Psoas muscle (tissue), 8 donors: Measurements from ENCODE around the gene PCBP3. TPM values are rescaled to one million over a fixed set of nuclear protein-coding genes. Genes with fewer than 3 reads are reported as not detected.

ENCODE experiments used
- ATAC-seq, 4 donors: fragments of 200-7000 bp; cut with Tn5 transposase; one replicate each; pipeline ENCODE4 v1.9.1; 2020; ENCODE audit warnings: moderate library complexity in 3 of 4, mild to moderate bottlenecking in 2 of 4
- DNase-seq, 2 donors: peaks; one replicate each; pipeline ENCODE4 v3.0.0-alpha.2; 2020
- H3K27ac ChIP-seq: fragments of 200-600 bp; one replicate; pipeline ENCODE4 v1.8.0; 2022
- H3K27me3 ChIP-seq, 3 donors: fragments of 200-600 bp in 1 of 3; one replicate each; pipeline versions ENCODE4 v1.6.1 to v1.8.0; 2013 to 2022; ENCODE audit warnings: low read length in 2 of 3, mild to moderate bottlenecking in 2 of 3, moderate library complexity in 1 of 3; ENCODE audit not compliant: insufficient read depth in 3 of 3
- H3K36me3 ChIP-seq, 2 donors: fragments of 200-600 bp in 1 of 2; one replicate each; pipeline versions ENCODE4 v1.6.1 to v1.8.0; 2013 to 2022; ENCODE audit warnings: low read depth in 1 of 2, mild to moderate bottlenecking in 1 of 2, moderate library complexity in 1 of 2; ENCODE audit not compliant: insufficient read depth in 1 of 2
- H3K4me1 ChIP-seq: fragments of 200-600 bp; one replicate; pipeline ENCODE4 v1.8.0; 2022
- H3K4me3 ChIP-seq: fragments of 200-600 bp; one replicate; pipeline ENCODE4 v1.8.0; 2022; ENCODE audit warnings: mild to moderate bottlenecking
- H3K9me3 ChIP-seq: fragments of 200-600 bp; one replicate; pipeline ENCODE4 v1.8.0; 2022
- WGBS, 3 donors: extraction: QIAGEN DNeasy Blood & Tissue Kit; methylation state at CpG; one replicate each; pipeline versions ENCODE4 v1.1.6 to v1.1.7; 2013; 5-methylcytosine and 5-hydroxymethylcytosine counted together
- intact Hi-C, 2 donors: fragments of 100-400 bp; cut with DNase I; formaldehyde crosslinking; loops; one replicate each; pipeline versions ENCODE4 v1.11.0 to v1.14.2; 2022
- polyA plus RNA-seq, 3 donors: library from polyadenylated mRNA; stranded (reverse); fragments of 200-250 nt; gene quantifications; one replicate each; pipeline ENCODE4 v1.2.3, GENCODE V29; 2013
- total RNA-seq, 4 donors: library from RNA; stranded (reverse); fragmentation: NEBNext Ultra II Directional in 2 of 4; extraction: Animal tissue kit (Norgen Biotek cat#: 25700) in 2 of 4; gene quantifications; one replicate each; pipeline versions ENCODE4 v1.2.1 to v1.2.4, GENCODE V29; 2021 to 2023
- TF ChIP-seq, protein P1 (sequence below): fragments of 200-600 bp; IDR thresholded peaks from one replicate; pipeline ENCODE4 v1.8.0; 2022; ENCODE audit warnings: antibody characterized with exemption
- donor health status: healthy with polysubstance abuse.
- donor health status: DM: no; HTN: no; CAD: no; lungs with moderate emphysema.
- donor health status: Bipolar disorder and iron deficiency.
- donor health status: healthy.
- donor health status: DM: yes; HTN: yes; CAD: no.
- donor health status: DM: no; HTN: no; CAD: no.
- donor health status: DM: no; HTN: no; CAD: no.
- donor health status: DM: yes; HTN: yes; CAD: no.

PCBP3 gene
- total and polyA plus RNA-seq, 7 donors, result 0.10 to 0.91 (median 0.33) TPM; not detected in 1

DNA sequence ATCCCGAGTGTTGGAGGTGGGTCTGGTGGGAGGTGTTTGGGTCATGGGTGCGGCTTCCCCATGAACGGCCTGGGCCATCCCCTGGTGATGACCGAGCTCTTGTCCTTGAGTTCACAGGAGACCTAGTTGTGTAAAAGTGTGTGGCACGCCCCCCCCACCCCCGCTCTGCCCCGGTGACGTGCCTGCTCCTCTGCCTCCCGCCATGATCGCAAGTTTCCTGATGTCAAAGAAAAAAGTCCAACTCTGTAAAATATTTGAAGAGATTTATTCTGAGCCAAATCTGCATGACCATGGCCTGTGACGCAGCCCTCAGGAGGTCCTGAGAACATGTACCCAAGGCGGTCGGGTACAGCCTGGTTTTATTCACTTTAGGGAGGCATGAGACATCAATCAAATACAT lies 212.9 kb downstream of the PCBP3 start:
- no peak overlapping the region for H3K27ac ChIP-seq
- H3K36me3 ChIP-seq, result no peaks in the 10 kb centered on the region
- peaks cover 0 to 44% (median 0%) of the 10 kb centered on the region in 3 donors for H3K27me3 ChIP-seq
- H3K4me1 ChIP-seq, result no peaks in the 10 kb centered on the region
- DNase-seq, result no peak
- H3K9me3 ChIP-seq, result no peaks in the 10 kb centered on the region
- 91 to 93% (median 91%) methylated on average over 13 of the region's 13 CpGs for WGBS, 3 donors
- TF ChIP-seq, protein P1, sequence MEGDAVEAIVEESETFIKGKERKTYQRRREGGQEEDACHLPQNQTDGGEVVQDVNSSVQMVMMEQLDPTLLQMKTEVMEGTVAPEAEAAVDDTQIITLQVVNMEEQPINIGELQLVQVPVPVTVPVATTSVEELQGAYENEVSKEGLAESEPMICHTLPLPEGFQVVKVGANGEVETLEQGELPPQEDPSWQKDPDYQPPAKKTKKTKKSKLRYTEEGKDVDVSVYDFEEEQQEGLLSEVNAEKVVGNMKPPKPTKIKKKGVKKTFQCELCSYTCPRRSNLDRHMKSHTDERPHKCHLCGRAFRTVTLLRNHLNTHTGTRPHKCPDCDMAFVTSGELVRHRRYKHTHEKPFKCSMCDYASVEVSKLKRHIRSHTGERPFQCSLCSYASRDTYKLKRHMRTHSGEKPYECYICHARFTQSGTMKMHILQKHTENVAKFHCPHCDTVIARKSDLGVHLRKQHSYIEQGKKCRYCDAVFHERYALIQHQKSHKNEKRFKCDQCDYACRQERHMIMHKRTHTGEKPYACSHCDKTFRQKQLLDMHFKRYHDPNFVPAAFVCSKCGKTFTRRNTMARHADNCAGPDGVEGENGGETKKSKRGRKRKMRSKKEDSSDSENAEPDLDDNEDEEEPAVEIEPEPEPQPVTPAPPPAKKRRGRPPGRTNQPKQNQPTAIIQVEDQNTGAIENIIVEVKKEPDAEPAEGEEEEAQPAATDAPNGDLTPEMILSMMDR, result no peak
- no peak overlapping the region for H3K4me3 ChIP-seq
- ATAC-seq, result no peak
- intact Hi-C loops, result no loop called here

DNA sequence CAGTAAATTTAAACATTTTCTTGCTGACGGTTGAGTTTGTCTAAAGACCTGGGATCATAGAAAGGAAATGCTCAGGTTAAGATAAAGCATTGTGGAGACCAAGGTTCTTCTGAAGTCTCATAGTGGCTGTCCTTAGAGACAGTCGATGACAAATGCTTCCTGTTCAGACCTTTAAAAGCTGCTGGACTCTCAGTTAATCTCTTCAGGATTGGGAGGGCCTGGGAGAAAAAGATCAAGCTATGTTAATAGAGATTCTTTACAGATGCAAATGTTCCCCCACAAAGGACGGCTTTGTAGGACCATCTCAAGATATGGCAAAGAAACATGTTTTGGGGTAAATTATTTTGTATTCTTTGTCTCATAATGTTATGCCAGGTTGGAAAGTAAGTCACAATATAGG lies 213.4 kb downstream of the PCBP3 start:
- DNase-seq (no peak), ATAC-seq (no peak)
- peaks cover 0 to 40% (median 0%) of the 10 kb centered on the region in 3 donors for H3K27me3 ChIP-seq
- 82 to 85% (median 84%) methylated on average over 3 of the region's 3 CpGs for WGBS, 3 donors
- TF ChIP-seq, protein P1, result no peak
- intact Hi-C loops, result no loop called here
- H3K27ac ChIP-seq, result no peak overlapping the region
- no peak overlapping the region for H3K4me3 ChIP-seq
- no peaks in the 10 kb centered on the region for H3K4me1 ChIP-seq
- no peaks in the 10 kb centered on the region for H3K9me3 ChIP-seq
- no peaks in the 10 kb centered on the region for H3K36me3 ChIP-seq

DNA sequence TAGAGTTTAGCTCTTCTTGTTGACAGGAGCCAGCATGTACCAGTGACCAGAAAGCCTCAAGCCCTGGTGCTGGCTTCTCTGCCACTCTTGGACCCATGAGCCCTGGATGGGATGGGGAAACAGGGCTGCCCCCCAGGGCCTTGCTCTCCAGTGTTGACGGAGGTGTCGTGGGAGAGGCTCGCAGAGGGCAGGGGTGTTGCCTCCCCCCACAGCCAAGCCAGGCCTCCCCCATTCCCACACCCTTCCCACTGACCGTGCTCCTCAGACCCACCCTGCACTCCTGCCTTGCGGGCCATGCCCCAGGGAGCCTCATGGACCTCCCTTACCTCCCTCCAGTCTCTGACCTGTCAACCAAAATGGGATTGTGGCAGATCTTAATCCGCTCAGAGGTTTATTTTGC lies 214.2 kb downstream of the PCBP3 start:
- intact Hi-C loops, result no loop called here
- H3K36me3 ChIP-seq, result no peaks in the 10 kb centered on the region
- TF ChIP-seq, protein P1, result no peak
- no peak for ATAC-seq
- peaks cover 0 to 37% (median 0%) of the 10 kb centered on the region in 3 donors for H3K27me3 ChIP-seq
- H3K27ac ChIP-seq, result no peak overlapping the region
- H3K4me3 ChIP-seq, result no peak overlapping the region
- no peaks in the 10 kb centered on the region for H3K9me3 ChIP-seq
- no peaks in the 10 kb centered on the region for H3K4me1 ChIP-seq
- no peak for DNase-seq
- WGBS, 3 donors, result 88 to 95% (median 94%) methylated on average over 5 to 6 of the region's 6 CpGs

DNA sequence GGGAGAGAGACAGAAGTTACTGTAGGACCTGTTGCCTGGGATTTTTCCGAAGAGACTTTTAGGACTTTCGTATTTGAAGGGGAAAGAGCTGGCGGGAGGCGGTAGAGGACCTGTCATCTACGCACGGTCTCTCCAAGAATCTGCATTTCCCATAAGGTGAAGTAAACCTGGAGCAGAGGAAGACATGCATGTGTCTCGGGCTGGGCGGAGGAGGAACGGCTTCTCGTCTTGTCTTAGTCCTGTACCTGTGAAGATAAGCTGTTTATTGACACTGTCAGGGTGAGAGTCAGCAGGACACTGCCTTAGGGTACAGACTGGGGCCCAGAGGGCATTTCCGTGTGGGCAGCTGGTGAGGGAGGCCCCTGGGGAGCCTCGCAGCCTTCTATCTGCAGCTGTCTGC lies 214.7 kb downstream of the PCBP3 start:
- Histone ChIP-seq H3K4me3 (no peak overlapping the region), H3K9me3 (no peaks in the 10 kb centered on the region), H3K27ac (no peak overlapping the region), H3K36me3 (no peaks in the 10 kb centered on the region), H3K27me3 (peaks cover 0 to 36% (median 0%) of the 10 kb centered on the region in 3 donors), H3K4me1 (no peaks in the 10 kb centered on the region)
- TF ChIP-seq, protein P1, result no peak
- 92 to 95% (median 92%) methylated on average over 12 of the region's 12 CpGs for WGBS, 3 donors
- intact Hi-C loops, result no loop called here
- no peak for ATAC-seq
- no peak for DNase-seq

DNA sequence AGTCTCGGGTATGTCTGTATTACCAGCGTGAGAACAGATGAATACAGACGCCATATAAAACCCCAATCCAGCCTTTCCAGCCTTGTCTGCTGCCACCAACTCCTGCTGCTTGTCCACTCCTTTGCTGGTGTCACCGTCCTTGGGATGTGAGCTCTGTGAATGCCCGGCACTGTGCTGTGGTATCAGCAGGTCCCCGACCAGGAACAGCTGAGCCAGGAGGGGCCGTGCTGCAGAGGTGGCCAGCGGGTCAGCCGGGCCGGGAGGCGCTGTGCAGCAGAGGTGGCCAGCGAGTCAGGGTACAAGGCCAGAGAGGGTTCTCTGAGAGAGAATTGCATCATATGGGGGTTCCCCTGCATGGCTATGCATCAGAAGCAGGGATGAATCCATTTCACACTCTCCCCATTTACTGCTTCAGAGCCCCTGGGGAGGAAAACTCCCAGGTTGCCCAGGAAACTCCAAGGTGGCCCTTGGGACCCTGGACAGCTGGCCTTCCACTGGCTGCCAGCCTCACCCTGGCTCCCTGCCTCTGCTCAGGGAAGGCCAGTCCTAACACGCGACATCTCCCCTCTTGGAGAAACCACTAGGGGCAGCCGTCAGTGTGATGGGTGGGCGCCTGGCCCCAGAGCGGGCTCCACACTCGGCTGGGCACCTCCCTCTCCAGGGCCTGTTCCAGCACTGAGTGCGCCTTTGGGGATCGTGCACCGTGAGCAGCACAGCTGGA lies 215.7 kb downstream of the PCBP3 start:
- H3K36me3 ChIP-seq, result no peaks in the 10 kb centered on the region
- H3K4me3 ChIP-seq, result no peak overlapping the region
- H3K27me3 ChIP-seq, result peaks cover 0 to 37% (median 0%) of the 10 kb centered on the region in 3 donors
- TF ChIP-seq, protein P1, result no peak
- H3K4me1 ChIP-seq, result no peaks in the 10 kb centered on the region
- no peak overlapping the region for H3K27ac ChIP-seq
- H3K9me3 ChIP-seq, result no peaks in the 10 kb centered on the region
- DNase-seq, result no peak
- no peak for ATAC-seq
- intact Hi-C loops, result no loop called here
- WGBS, 3 donors, result 42 to 74% (median 44%) methylated on average over 21 of the region's 21 CpGs
